DMS153 (cell line): ENCODE results near the gene PPP1R12B.
"Not testable (repeated sequence)": the region's sequence is repeated elsewhere in the genome, so short reads cannot be mapped to it uniquely, and the experiment has no call there.

Experiments
- DNase-seq: peaks from one replicate; lab custom pipeline; 2025; lab: John Stamatoyannopoulos, UW

PPP1R12B gene

DNA sequence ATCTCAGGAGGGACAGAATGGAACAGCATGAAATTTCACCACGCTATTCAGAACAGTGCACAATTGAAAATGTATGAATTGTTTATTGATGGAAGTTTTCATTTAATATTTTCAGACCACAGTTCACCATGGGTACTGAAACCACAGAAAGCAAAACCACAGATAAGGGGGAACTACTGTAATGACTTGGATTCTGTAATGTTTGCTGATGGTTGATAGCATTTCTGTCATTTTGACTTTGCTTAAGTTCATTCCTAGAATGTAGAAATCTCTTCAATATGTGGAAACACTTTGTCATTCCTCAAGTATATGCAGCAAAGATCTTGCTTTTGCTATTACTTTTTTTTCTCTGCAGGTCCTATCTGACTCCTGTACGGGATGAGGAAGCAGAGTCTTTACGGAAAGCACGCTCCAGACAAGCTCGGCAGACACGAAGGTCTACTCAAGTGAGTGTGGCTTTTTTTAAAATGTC lies 139.7 kb downstream of the PPP1R12B start:
- not testable (repeated sequence) for DNase-seq

DNA sequence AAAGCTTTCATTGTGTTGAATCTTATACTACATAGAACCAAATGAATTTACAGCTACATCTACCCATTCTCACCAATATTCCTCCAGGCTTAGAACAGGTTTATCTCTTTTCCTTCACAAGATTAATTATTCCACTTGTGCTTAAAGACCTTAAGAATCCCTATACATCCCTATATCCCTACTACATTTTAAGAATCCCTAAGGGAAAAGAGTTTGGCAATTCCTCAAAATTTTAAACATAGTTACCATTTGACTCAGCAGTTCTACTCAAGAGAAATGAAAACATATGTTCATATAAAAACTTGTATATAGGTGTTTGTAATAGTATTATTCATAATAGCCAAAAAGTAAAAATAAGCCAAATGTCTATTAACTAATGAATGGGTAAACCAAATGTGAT lies 140.6 kb downstream of the PPP1R12B start:
- DNase-seq = not testable (repeated sequence)

DNA sequence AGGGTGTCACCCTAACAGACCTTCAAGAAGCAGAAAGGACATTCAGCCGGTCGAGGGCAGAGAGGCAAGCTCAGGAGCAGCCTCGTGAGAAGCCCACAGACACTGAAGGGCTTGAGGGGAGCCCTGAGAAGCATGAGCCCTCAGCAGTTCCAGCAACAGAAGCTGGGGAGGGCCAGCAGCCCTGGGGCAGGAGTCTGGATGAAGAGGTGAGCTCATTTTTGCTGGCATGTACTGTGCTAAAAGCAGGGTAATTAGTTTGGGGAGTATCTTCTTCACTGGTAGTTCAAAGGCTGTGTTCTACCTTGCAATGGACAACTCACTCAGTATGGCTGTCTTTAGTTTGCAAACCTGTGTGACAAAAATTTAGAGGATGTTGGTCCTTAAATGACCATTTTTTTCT lies 144.6 kb downstream of the PPP1R12B start:
- DNase-seq = not testable (repeated sequence)

DNA sequence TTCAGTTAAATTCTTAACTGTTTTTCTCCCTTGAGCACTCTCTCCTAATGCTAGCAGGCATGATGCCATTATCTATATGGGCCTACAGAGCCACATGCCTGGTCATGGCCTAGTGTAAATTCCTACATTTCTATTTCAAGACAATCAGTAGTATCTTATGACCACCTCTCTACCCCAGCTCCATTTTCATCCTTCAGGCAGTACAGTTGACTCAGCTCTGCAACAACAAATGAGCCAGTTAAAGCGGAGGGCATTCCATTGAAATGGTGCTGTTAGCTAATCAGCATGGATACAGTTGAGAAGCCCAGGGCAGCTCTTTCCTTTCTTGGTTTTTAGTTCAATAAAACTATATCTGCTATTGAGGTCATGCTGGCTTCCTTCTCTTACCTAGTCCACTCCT lies 150.0 kb downstream of the PPP1R12B start:
- no peak for DNase-seq

- not testable (repeated sequence) for DNase-seq
These were observed 151.5 kb downstream of the PPP1R12B start for GRCh38 chr1:202499997-202500396.

DNA sequence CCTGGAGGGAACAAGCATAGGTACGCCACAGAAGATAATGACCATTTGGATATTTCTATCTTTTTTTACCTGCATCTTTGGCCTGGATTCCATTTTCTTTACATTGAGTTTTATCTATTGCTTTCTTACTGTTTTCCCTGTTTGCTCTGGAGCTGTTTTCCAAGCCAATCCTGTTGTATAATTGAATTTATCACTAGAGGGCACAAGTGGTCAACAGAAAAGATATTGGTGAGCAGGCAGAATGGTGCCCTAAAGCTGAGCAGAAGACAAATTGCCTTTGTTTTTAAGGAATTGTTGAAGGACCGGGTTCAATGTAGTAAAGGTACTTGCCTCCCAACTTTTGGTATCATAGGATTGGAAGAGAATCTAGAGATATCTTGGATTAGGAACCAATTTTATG lies 152.8 kb downstream of the PPP1R12B start:
- no peak for DNase-seq

DNA sequence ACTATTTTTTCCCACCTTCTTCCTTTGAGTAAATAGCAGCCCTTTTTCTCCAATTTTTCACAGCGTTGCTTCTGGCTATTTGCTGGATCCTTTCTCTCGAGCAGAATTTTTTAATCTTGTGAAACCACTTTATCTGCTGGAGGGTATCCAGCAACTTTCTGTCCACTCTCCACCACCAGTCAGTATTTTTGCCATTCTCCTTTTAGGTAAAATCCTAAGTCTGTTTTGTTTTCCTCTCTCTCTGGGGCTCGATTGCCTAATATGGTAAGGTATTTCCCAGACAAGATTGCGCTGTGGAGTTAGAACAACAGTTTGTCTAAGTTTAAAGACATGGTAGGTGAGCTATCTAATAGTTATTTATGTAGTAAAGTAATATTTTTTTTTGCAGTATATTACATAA lies 156.9 kb downstream of the PPP1R12B start:
- no peak for DNase-seq

DNA sequence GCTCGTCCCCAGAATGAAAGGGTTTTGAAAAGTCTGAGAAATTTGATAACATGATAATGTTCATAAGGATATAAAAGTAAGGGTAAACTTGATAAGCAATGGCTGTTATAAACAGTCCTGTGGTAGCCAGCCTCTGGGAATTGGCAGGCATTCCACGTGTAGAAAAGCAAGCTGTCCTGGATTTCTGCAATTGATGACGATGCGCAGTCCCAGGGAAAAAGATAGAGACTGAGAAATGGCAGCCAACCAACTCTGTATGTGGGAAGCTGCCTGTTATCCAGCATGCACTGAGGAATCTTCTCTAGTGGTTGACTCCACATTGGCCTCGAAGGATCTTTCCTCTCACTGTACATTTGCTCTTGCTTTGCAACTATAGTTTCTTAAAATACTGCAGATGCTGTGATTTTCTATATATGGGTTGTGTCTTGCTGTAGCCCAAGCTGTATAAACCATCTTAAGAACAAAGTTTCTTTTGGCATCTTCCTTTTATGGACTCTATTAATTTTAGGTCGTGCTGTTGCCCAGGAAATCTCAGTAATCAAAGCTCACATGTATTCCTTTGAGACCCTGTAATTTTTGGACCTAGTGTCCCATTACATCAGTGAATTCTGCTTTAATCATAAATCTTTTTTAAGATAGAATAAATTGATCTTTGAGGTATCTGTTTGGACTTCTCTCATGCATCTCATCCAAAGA lies 157.5 kb downstream of the PPP1R12B start:
- DNase-seq = not testable (repeated sequence)

DNA sequence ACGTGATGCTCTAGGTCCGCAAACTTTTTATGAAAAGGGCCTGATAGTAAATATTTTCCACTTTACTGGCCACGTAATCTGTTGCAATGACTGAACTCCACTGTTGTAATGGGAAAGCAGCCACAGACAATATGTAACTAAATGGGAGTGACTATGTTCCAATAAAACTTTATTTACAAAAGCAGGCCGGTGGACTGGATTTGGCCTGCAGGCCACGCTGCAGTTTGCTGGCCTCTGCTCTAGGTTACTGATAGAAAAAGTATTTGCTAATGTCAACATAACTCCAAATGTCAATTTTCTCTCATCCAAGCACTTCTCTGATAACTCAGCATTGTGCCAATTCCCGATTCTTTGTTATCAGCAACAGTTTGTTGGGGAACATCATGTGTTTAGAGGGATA lies 160.4 kb downstream of the PPP1R12B start:
- not testable (repeated sequence) for DNase-seq

DNA sequence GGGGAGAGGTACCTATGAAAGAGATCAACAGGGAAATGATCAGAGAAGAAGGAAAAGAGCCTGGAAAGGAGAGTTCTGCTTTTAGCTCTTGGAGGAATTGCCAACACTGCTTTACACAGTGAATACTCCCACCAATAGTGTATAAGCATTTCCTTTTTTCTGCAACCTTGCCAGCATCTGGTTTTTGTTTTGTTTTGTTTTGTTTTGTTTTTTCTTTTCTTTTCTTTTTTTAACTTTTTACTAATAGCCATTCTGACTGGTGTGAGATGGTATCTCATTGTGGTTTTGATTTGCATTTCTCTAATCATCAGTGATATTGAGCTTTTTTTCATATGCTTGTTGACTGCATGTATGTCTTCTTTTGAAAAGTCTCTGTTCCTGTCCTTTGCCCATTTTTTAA lies 165.4 kb downstream of the PPP1R12B start:
- DNase-seq = not testable (repeated sequence)

DNA sequence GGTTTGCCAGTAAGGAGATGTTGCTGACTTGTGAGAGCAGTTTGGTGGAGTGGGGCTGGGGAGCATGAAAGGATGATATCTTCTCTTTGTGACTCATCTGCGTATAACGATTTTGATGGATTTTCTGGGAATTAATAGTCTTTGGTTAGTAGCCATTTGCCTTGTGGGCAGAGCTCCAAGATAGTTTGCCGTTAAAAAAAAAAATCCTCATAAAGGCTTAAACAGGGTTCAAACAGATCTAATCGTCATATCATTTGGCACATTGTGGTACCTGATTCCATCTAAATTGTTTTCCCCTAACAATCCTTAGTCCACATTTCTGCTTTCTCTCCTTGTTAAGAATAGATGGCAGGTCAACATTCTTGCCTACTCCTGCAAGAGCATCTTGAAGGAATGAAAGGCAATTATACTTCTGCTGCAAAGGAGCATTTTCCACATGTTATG lies 168.0 kb downstream of the PPP1R12B start:
- no peak for DNase-seq

GRCh38 chr1:202517146-202517545 lies 168.6 kb downstream of the PPP1R12B start:
- not testable (repeated sequence) for DNase-seq

DNA sequence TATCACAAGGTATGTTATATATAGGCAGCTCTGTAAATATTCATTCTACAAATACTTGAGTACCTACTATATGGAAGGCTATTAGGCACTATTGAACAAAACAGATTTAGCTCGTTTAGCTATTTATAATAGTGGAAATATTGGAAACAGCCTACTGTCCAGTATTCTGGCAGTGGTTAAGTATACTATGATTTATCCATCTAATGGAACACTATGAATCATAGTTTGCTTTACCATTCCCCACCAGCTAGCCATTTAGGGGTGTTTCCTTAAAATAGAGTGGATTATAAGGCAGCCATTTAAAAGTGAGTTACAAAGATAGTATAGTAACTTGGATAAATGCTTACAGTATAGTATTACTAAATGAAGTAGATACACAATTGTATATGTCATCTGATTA lies 169.7 kb downstream of the PPP1R12B start:
- not testable (repeated sequence) for DNase-seq

DNA sequence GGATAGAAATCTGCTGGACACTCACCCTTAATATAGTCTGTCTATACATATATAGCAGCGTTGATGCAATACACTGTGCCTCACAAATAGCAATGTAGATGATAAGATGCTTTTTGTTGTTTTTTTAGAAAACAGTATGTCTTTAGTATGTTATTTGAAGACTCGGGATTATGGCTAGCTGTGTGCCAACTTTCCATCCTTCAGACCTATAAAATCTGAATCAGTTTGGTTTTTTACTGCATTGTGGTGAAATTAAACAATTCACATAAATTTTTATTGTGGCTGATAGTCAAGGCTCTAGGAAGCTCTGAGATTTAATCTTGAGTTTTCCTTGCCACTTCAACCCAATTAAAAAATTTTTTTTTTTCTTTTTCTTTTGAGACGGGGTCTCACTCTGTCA lies 170.4 kb downstream of the PPP1R12B start:
- DNase-seq = not testable (repeated sequence)

DNA sequence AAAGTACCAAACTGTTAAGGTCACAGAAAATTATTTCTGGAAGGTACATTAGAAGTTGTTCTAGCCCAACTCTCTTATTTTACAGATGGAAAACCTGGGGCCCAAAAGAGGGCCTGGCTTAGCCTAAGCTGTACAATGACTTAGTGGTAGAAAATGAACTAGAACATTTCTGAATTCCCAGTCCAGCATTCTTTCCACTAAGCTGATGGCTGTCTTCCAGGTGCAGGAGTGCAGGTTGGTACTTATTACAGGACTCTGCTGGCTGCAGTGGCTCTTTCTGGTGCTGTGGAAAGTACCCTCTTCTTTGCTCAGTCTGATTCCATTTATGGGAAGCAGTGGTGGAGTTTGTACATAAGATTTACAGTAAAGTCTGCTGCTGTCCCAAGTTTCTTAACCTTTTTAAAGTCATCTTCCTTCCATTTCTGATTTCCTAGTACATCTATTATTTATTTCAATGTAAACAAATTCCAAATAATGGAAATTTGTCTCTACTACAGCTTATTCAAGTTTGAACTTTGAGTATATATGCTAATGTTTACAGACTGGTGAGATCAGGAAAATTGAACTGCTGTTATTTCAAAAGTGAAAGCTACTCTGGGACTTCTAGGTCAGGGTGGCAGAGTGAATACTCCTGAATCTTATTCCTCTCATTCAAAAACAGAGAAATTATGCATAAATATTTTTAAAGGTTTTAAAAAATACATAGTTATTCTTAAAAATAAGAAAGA lies 171.8 kb downstream of the PPP1R12B start:
- DNase-seq = not testable (repeated sequence)

DNA sequence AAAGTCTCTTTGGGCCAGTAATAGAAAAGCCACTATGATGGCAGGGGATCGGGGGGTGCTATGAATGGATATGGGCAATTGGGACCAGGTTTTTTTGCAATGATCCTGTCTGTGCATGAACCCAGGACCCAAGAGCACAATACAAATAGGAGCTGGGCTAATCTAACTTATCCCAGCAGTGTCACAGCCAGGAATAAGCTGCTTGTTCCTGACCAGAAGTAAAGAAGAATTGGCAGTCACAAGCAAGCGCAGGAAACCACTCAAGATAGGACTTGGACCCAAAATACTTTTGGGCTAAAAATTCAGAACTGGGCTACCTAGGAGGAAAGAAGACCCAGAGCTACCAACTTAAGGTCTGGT lies 172.3 kb downstream of the PPP1R12B start:
- not testable (repeated sequence) for DNase-seq

GRCh38 chr1:202521484-202521883 lies 173.0 kb downstream of the PPP1R12B start:
- not testable (repeated sequence) for DNase-seq

GRCh38 chr1:202521886-202522285 lies 173.4 kb downstream of the PPP1R12B start:
- no peak for DNase-seq

GRCh38 chr1:202526056-202526455 lies 177.6 kb downstream of the PPP1R12B start:
- not testable (repeated sequence) for DNase-seq

DNA sequence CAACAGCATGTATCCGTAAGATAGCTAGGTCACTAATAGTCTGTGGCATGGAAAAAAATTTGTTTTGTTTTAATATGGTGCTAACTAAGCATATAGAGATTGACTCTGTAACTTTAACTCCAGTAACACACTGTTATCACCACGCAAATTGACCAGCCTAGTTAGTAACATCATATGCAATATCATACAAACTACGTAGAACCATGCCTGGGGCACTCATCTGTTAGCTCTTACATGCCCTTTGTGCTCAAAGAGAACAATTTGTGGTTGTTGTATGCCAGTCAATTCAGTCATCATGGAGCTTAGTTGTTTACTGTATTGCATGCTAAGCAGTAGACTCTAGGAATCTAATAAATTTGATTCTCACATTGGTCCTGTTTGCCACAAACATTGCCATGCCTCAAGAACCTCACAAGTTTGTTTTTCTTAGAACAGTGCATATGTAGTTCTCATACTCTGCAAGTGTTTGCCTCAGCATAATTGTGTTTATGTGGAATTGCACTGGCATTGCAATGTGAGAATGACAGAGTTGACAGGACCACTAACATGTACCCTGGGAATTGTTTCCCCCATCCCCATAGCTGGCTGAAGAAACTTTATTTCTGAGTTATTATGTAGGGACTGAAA lies 179.7 kb downstream of the PPP1R12B start:
- not testable (repeated sequence) for DNase-seq

- DNase-seq = not testable (repeated sequence)
These were observed 182.2 kb downstream of the PPP1R12B start for GRCh38 chr1:202530686-202531085.

DNA sequence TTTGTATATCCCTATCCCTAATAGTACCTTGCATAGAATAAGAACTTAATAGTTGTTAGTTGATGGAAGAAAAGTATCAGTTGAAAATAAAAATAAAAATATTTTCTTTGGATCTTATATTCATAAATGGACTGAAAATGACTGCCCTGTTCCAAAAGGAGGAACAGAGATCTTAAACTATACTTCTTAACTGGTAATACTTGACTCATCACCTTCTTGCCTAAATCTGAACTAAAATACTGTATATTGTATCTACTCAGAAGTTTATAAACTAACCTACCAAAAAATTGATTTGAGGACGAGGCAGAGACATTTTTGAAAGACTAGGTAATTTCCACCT lies 182.9 kb downstream of the PPP1R12B start:
- no peak for DNase-seq
